ENCODE results near the gene HIRIP3.
A peak's percentile ranks its signal among the peaks of the same experiment; 100 is the strongest.

HIRIP3 gene

DNA sequence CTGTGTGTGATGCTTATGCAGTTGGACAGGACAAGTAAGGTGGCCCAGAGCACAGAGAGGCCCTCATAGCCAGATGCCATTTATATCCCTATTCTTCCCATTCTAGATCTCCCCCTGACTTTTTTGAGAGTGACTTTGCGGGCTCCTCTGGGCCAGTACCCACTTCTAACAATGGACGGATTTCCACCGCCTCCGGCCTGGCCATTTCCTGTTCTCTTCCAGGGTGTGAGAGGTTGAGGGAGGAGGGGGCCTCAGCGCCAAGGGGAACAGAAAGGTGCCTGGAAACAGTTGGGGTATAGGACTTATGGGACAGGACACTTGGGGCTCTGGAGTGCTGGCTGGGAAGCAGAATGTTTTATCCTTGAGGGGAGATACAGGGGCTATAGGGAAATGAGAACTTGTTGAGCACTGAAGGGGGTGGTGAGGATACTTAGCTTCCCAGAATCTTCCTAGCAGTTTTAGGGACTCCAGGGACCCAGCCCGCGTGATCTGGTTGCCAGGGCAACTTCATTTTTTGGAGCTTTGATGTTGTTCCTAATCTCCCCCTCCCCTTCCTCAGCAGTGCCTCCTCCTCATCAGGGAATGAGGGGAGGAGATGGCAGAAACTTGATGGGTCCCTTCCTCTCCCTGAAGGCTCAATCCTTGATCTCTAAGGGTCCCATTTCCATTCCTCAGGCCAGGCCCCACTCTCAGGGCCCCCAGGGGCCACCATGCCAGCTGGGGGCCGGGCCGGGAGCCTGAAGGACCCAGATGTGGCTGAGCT is 18.2 kb downstream of the HIRIP3 start:
- DNase-seq (ENCODE audit: low spot score): no peak
- TF ChIP-seq, protein P1, sequence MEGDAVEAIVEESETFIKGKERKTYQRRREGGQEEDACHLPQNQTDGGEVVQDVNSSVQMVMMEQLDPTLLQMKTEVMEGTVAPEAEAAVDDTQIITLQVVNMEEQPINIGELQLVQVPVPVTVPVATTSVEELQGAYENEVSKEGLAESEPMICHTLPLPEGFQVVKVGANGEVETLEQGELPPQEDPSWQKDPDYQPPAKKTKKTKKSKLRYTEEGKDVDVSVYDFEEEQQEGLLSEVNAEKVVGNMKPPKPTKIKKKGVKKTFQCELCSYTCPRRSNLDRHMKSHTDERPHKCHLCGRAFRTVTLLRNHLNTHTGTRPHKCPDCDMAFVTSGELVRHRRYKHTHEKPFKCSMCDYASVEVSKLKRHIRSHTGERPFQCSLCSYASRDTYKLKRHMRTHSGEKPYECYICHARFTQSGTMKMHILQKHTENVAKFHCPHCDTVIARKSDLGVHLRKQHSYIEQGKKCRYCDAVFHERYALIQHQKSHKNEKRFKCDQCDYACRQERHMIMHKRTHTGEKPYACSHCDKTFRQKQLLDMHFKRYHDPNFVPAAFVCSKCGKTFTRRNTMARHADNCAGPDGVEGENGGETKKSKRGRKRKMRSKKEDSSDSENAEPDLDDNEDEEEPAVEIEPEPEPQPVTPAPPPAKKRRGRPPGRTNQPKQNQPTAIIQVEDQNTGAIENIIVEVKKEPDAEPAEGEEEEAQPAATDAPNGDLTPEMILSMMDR (IDR thresholded peaks at IDR 0.05; ENCODE audit: extremely low read depth, missing control alignments): no peak

DNA sequence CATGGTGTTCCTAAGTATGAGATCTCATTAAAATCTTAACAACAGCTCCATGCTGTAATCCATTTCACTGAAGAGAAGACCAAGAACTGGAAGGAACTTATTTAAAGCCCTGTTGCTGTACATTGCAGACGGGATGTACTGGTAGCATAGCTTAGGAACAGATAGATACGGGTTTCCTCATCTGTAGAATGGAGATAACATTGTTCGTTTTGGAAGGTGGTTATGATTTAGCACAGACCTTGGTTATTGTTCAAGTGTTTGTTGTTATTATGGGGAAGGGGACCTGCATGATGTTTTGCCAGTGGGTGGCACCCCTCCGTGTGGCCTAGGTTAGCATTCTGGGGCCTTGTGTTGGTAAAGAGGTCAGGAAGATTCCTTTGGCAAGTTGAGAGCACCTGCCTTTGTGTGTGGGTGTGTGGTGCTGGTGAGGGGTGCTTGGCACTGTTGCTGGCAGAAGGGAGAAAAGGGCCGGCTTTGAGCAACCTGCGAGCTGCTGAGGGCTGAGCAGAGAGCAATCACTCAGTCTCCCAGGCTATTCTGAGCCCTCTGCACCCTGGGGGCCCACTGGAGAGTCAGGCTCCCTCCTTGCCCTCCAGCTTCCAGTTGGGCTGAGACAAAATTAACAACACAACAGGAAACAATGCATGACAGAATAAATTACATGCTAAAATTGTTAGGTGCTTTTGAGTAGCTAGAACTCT is 19.5 kb downstream of the HIRIP3 start:
- TF ChIP-seq, protein P1 (IDR thresholded peaks at IDR 0.05; ENCODE audit: extremely low read depth, missing control alignments): no peak
- peak; percentile 19 for DNase-seq (ENCODE audit: low spot score)

DNA sequence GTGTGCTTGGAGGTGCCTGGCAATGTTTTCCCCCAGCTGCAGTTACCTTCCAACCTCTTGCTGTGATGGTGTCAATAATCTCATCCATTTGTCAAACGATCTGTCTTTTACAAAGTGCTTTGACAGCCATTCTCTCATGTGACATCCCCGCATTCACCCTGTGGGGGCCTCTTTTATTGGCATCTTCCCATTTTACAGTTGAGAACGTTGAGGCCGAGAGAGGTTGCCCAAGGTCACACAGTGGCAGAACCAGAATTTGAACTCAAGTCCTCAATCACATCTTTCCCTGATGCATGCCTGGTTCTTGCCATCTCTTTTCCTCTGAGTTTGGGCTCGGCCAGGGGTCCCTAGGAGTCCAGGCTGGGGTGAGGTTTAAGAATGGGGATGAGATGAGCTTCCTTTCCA is 20.3 kb downstream of the HIRIP3 start:
- TF ChIP-seq, protein P1 (IDR thresholded peaks at IDR 0.05; ENCODE audit: extremely low read depth, missing control alignments): no peak
- DNase-seq (ENCODE audit: low spot score): no peak

DNA sequence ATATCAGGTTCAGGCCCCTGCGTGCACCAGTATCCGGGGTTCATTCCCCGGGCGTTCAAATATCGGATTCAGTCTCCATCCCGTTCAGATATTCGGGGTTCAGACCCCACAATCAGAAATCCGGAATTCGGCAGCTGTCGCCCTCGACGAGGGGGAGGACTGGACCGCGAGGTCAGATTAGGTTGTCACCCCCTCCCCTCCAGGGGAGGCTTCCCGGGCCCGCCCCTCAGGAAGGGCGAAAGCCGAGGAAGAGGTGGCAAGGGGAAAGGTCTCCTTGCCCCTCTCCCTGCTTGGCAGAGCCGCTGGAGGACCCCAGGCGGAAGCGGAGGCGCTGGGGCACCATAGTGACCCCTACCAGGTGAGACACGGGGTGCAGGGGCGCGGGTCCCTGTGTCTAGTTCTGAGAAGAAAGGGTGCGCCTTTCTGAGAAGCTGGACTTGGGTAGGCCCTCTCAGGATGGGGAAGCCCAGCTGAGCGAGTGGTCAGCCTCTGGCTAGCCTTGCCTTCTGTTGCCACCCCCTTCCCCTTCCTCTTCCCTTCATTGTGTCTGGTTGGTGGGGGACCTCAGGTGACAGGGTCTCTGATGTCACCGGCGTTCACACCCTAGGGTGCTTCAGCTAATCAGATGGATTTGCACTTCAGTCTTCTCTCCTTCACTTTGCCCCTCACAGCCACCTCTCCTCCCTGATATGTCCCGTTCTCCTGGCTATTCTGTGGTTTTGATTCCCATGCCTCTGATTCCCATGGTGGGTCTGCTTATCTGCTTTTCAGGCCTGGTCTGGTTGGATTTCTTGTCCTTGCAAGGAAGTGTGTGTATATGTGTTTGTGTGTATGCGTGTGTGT is 20.9 kb downstream of the HIRIP3 start:
- DNase-seq (ENCODE audit: low spot score): peak; percentile 54
- TF ChIP-seq, protein P1 (IDR thresholded peaks at IDR 0.05; ENCODE audit: extremely low read depth, missing control alignments): no peak

DNA sequence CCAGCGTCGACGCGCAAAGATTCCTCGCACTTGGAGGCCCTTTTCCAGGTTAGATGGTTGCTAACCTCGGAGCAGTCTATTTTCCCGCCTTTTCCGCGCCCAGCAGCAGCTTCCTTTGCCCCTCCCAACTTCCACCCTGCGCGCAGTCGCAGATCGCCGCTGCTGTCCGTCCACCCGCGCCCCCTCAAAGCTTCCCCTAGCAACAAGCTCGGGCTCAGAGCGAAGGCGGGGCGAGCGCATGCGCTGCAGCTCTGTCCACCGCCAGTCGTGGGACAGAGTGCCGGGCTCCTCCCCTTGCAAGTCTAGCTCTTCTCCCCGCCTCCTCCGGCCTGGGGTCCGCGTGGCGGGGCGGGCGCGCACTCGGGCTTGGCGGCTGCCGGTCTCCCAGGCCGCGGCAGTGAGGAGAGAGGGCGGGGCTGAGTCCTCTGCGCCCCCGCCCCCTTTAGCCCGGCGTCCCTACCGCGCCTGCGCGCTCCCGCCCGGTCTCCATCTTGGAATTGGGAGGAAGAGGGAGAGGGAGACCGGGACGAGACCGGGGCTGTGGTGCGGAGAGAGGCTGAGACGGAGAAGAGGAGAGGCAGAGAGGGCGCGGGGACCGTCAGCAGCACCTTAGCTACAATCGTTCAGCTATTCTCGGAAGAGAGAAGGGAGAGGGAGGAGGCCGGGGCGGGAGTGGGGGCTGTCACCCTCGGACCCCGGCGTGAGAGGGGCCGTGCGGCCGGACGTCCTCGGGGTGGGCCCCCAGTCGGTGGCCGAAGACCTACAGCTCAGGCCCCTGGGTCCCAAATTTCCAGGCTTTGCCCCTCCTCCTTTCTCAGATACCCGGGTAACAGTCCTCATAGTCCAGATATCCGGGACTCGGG is 21.8 kb downstream of the HIRIP3 start, which contains the start of gene TAOK2:
Gene TAOK2 (plus strand): TSS at position 485 of the 863 bp plus-strand sequence. CDS start 3,905 bp downstream, outside the sequence.
- TF ChIP-seq, protein P1 (IDR thresholded peaks at IDR 0.05; ENCODE audit: extremely low read depth, missing control alignments): no peak
- peak; percentile 99 for DNase-seq (ENCODE audit: low spot score)

DNA sequence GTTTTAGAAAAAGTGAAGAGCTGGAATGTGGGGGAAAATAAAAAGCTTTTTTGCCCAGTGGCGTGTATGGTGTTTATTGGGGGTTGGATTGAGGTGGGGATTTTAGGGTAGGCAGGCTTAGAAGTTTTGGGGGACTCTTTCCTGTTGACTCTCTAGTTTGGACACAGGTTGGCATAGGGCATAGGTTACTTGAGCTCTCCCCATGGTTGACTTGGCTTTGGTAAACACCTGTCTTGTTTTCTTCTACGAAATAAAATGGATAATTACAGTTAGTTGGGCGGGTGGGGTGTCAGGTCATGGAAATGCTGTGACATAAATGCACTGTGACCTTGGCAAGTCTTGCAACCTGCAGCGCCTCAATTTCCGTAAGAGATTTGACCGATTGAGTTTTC is 22.4 kb downstream of the HIRIP3 start:
- TF ChIP-seq, protein P1 (IDR thresholded peaks at IDR 0.05; ENCODE audit: extremely low read depth, missing control alignments): no peak
- peak; percentile 6 for DNase-seq (ENCODE audit: low spot score)

All from GM20000 (cell line).